ENCODE data around the gene MTFP1. TPM values are rescaled to one million over a fixed set of nuclear protein-coding genes. Genes with fewer than 3 reads are reported as not detected.

MTFP1 gene
- total and polyA plus RNA-seq, 4 donors = 6.8 to 20.2 (median 8.8) TPM

- TF ChIP-seq FOXA2 (IDR thresholded peaks at IDR 0.05) (no peak), EGR1 (IDR thresholded peaks at IDR 0.05; ENCODE audit: low read depth in 2 of 2) (peak; percentile 43 to 77), NR2F2 (IDR thresholded peaks at IDR 0.05) (peak; percentile 88)
These were observed 1.5 kb upstream of the MTFP1 start (continued) for GRCh38 chr22:30423959-30424533.

- H3K9ac ChIP-seq (ENCODE audit: low read depth in 1 of 2, low read length in 2 of 2) = peak overlapping the region; percentile 57 to 67
- H3K27me3 ChIP-seq (ENCODE audit: control insufficient read depth in 4 of 4, insufficient read depth in 4 of 4, low read length in 3 of 4) = no peaks in the 10 kb centered on the region
- no peaks in the 10 kb centered on the region for H3K9me3 ChIP-seq (ENCODE audit: control insufficient read depth in 4 of 4, low read length in 3 of 4)
- WGBS = 24% methylated on average over 20 of the region's 20 CpGs
- DNase-seq (ENCODE audit: low spot score) = no peak
- peak overlapping the region; percentile 97 to 99 for H3K27ac ChIP-seq (ENCODE audit: low read depth in 1 of 2, low read length in 2 of 2)
- peaks cover 0 to 6% (median 2%) of the 10 kb centered on the region in 4 donors for H3K36me3 ChIP-seq (ENCODE audit: control insufficient read depth in 4 of 4, insufficient read depth in 3 of 4, low read depth in 1 of 4, low read length in 3 of 4)
- peak overlapping the region in 2 of 3 donors; percentile 0 to 64 for H3K4me3 ChIP-seq (ENCODE audit: low read depth in 1 of 3, low read length in 3 of 3)
- TF ChIP-seq FOXA2 (IDR thresholded peaks at IDR 0.05) (no peak), CTCF (IDR thresholded peaks at IDR 0.05; ENCODE audit: low read depth, low read length, missing input control) (peak; percentile 14), EGR1 (IDR thresholded peaks at IDR 0.05; ENCODE audit: low read depth in 2 of 2) (no peak), HNF4A (conservative IDR thresholded peaks at IDR 0.05) (no peak)
- H3K4me1 ChIP-seq (ENCODE audit: control insufficient read depth in 4 of 4, insufficient read depth in 4 of 4, low read length in 3 of 4) = peaks cover 8 to 63% (median 49%) of the 10 kb centered on the region in 4 donors
These were observed 838 bp upstream of the MTFP1 start for GRCh38 chr22:30424534-30425326.

GRCh38 chr22:30425327-30425615 is 297 bp upstream of the MTFP1 start:
- no peaks in the 10 kb centered on the region for H3K9me3 ChIP-seq (ENCODE audit: control insufficient read depth in 4 of 4, low read length in 3 of 4)
- peak overlapping the region; percentile 85 to 97 for H3K27ac ChIP-seq (ENCODE audit: low read depth in 1 of 2, low read length in 2 of 2)
- H3K4me1 ChIP-seq (ENCODE audit: control insufficient read depth in 4 of 4, insufficient read depth in 4 of 4, low read length in 3 of 4) = peaks cover 5 to 58% (median 45%) of the 10 kb centered on the region in 4 donors
- TF ChIP-seq YY1 (IDR thresholded peaks at IDR 0.05) (no peak), GABPA (IDR thresholded peaks at IDR 0.05 in 1 of 2, conservative IDR thresholded peaks at IDR 0.05 in 1 of 2) (no peak), ZBTB33 (IDR thresholded peaks at IDR 0.05) (no peak), CTCF (IDR thresholded peaks at IDR 0.05; ENCODE audit: low read depth, low read length, missing input control) (no peak)
- peak overlapping the region; percentile 25 to 67 for H3K9ac ChIP-seq (ENCODE audit: low read depth in 1 of 2, low read length in 2 of 2)
- H3K4me3 ChIP-seq (ENCODE audit: low read depth in 1 of 3, low read length in 3 of 3) = peak overlapping the region; percentile 55 to 64 (median 60)
- 4% methylated on average over 9 of the region's 9 CpGs for WGBS
- H3K36me3 ChIP-seq (ENCODE audit: control insufficient read depth in 4 of 4, insufficient read depth in 3 of 4, low read depth in 1 of 4, low read length in 3 of 4) = peaks cover 0 to 5% (median 2%) of the 10 kb centered on the region in 4 donors
- DNase-seq (ENCODE audit: low spot score) = no peak
- H3K27me3 ChIP-seq (ENCODE audit: control insufficient read depth in 4 of 4, insufficient read depth in 4 of 4, low read length in 3 of 4) = no peaks in the 10 kb centered on the region

Measured in liver (tissue), 9 donors.